WERI-Rb-1 (cell line): Measurements from ENCODE around the gene GRIK2.

Experiments used
- DNase-seq: peaks from one replicate; pipeline ENCODE4 v3.0.0-alpha.2; 2020
- H3K27ac ChIP-seq: fragments of 250-450 bp; sonication (Bioruptor Pico); 2 replicates; pipeline ENCODE4 v1.5.1; 2020; ENCODE audit warnings: mild to moderate bottlenecking, moderate library complexity
- H3K27me3 ChIP-seq: fragments of 250-450 bp; sonication (Bioruptor Pico); 2 replicates; pipeline ENCODE4 v1.5.1; 2021; ENCODE audit warnings: mild to moderate bottlenecking, low read depth, moderate library complexity; ENCODE audit not compliant: insufficient read depth, severe bottlenecking
- H3K36me3 ChIP-seq: fragments of 250-450 bp; sonication (Bioruptor Pico); 2 replicates; pipeline ENCODE4 v1.5.1; 2020; ENCODE audit warnings: mild to moderate bottlenecking, moderate library complexity
- H3K4me3 ChIP-seq: 2 replicates; pipeline ENCODE4 v1.5.1; 2011; ENCODE audit warnings: low read depth, mild to moderate bottlenecking, control low read depth, low read length
- H3K9me3 ChIP-seq: fragments of 250-450 bp; sonication (Bioruptor Pico); 2 replicates; pipeline ENCODE4 v1.5.1; 2021; ENCODE audit warnings: mild to moderate bottlenecking, moderate library complexity; ENCODE audit not compliant: severe bottlenecking
- TF ChIP-seq, protein P1 (sequence below): IDR thresholded peaks from 2 replicates; pipeline ENCODE4 v1.5.1; 2011; ENCODE audit warnings: low read depth, mild to moderate bottlenecking, control low read depth, inconsistent platforms, low read length

GRIK2 gene

DNA sequence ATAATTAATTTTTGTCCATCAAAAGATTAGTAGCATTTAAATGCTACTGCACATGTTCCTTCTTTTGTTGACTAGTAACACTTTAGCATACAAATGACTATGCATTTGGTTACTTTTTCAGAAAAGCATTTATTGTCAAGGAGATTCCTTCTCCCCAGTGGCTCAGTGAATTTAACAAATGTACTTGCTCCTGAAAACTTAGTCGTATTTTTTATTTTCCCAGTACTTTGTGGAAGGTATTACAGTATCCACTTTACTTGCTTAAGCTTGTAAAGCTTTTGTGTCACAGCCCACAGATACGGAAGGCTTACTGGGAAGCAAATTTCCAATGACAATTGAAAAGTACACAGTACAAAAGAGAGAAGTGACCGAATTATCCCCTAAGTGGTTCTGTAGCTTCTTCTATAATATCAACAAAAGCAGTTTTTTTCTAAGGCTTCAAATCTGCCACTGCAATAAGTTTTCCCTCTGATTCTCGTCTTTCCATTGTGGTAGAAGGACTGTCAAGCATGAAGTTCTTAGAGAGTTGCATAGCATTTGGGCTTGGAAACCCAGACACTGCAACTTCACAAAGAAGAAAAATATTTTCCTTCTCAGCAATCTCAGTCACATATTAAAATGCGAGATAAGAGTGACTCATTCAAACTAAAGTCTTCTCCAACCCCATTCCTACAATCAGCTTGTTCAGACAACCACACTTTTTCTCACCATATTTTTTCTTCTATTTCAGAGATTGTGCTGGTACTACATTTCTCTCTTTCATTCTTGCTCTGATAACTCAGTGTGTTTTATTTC lies 431.2 kb downstream of the GRIK2 start:
- no peaks in the 10 kb centered on the region for H3K27me3 ChIP-seq
- DNase-seq: no peak
- TF ChIP-seq, protein P1, sequence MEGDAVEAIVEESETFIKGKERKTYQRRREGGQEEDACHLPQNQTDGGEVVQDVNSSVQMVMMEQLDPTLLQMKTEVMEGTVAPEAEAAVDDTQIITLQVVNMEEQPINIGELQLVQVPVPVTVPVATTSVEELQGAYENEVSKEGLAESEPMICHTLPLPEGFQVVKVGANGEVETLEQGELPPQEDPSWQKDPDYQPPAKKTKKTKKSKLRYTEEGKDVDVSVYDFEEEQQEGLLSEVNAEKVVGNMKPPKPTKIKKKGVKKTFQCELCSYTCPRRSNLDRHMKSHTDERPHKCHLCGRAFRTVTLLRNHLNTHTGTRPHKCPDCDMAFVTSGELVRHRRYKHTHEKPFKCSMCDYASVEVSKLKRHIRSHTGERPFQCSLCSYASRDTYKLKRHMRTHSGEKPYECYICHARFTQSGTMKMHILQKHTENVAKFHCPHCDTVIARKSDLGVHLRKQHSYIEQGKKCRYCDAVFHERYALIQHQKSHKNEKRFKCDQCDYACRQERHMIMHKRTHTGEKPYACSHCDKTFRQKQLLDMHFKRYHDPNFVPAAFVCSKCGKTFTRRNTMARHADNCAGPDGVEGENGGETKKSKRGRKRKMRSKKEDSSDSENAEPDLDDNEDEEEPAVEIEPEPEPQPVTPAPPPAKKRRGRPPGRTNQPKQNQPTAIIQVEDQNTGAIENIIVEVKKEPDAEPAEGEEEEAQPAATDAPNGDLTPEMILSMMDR: no peak
- no peak overlapping the region for H3K4me3 ChIP-seq
- H3K9me3 ChIP-seq: no peaks in the 10 kb centered on the region
- H3K36me3 ChIP-seq: no peaks in the 10 kb centered on the region
- H3K27ac ChIP-seq: no peak overlapping the region

DNA sequence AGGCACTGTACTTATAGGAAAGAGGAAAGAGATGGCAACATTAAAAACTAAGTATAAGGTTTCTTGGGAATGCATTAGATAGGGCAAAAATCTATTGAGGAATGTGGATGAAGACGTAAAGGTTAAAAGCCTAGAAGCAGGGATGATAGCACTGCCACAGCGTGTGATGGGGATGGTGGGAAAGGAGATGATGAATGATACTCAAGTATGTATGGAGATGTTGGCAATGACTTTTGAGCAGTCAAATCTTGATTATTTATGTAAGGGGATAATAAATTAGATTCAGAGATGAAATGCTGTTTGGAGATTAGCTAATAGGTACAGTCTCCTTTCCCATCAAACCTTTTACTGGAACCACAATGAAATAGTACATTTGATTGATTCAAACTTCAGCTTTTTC lies 432.8 kb downstream of the GRIK2 start:
- no peaks in the 10 kb centered on the region for H3K36me3 ChIP-seq

DNA sequence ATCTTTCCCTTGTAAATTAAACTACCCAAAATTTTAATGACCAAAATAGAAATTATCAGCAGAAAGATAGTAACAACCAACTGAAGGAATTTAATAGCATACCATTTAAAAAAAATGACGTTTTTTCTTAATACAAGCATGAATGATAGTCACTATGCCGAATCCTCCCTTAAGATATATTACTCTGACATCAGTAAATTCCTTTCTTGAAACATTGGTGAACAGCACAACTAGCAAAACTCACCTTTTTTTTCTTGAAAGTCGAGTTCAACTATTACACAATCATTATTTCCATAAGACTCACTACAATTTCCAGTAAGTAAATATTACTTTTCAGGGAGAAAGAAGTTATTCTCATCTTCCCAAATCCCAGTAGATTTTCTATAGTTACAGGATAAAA lies 433.2 kb downstream of the GRIK2 start:
- Histone ChIP-seq H3K27me3 (no peaks in the 10 kb centered on the region), H3K27ac (no peak overlapping the region)

More for the DNA sequence above, 432.8 kb downstream of the GRIK2 start:
- Histone ChIP-seq H3K27ac (no peak overlapping the region), H3K27me3 (no peaks in the 10 kb centered on the region), H3K9me3 (no peaks in the 10 kb centered on the region), H3K4me3 (no peak overlapping the region)
- DNase-seq: no peak
- TF ChIP-seq, protein P1: no peak

DNA sequence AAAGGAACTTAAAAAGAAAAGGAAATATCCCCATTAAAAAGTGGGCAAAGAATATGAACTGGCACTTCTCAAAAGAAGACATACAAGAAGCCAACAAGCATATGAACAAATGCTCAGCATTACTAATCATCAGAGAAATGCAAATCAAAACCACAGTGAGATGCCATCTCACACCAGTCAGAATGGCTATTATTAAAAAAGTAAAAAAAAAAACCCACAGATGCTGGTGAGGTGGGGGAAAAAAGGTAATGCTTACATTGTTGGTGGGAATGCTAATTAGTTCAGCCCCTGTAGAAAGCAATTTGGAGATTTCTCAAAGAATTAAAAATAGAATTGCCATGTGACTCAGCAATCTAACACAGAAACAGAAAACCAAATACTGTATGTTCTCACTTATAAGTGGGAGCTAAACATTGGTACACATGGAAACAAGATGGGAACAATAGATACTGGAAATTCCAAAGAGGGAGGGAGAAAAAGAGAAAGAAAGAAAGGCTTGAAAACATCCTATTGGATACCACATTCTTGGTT lies 437.1 kb downstream of the GRIK2 start:
- H3K36me3 ChIP-seq: no peaks in the 10 kb centered on the region
- H3K4me3 ChIP-seq: no peak overlapping the region
- H3K27me3 ChIP-seq: no peaks in the 10 kb centered on the region
- H3K9me3 ChIP-seq: no peaks in the 10 kb centered on the region
- TF ChIP-seq, protein P1: no peak
- DNase-seq: no peak
- H3K27ac ChIP-seq: no peak overlapping the region

More for the DNA sequence above, 433.2 kb downstream of the GRIK2 start:
- no peaks in the 10 kb centered on the region for H3K9me3 ChIP-seq
- TF ChIP-seq, protein P1: no peak
- no peak for DNase-seq
- H3K36me3 ChIP-seq: no peaks in the 10 kb centered on the region
- no peak overlapping the region for H3K4me3 ChIP-seq

DNA sequence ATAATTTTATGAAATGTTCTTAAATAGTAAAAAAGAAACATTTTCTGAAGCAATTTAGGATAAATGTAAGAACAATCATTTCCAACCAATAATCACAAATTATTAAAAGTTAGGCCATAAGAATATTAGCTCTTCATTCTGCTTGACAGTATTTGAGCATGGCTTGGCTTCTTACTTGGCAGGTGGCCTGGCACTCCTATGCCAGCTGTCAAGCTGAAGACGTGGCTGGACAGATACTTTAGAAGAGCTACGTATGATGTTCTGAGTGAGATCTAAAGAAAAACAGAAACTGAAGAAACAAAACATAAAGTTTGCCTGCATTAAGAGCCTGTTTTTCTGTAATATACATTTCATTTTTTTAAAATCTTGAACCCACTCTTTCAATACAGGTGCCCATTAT lies 438.9 kb downstream of the GRIK2 start:
- Histone ChIP-seq H3K27ac (no peak overlapping the region), H3K36me3 (no peaks in the 10 kb centered on the region), H3K9me3 (no peaks in the 10 kb centered on the region), H3K27me3 (no peaks in the 10 kb centered on the region), H3K4me3 (no peak overlapping the region)
- no peak for DNase-seq
- TF ChIP-seq, protein P1: no peak
